SK-N-SH (cell line): ENCODE results near the gene LAMA1. TPM values are rescaled to one million over a fixed set of nuclear protein-coding genes. Genes with fewer than 3 reads are reported as not detected.

Experiments
- CTCF ChIA-PET: fragments of 300-600, 350-600 bp; formaldehyde crosslinking; extraction: SDS; loops from one replicate; lab custom pipeline; 2021; lab: Yijun Ruan, JAX
- POLR2A ChIA-PET: fragments of 350-600 bp; sonication (Branson Sonifier 250); formaldehyde crosslinking; extraction: SDS; loops from one replicate; lab custom pipeline; 2020; ENCODE audit warnings: antibody characterized with exemption, inconsistent platforms; lab: Yijun Ruan, JAX
- DNase-seq: peaks from one replicate; pipeline ENCODE4 v3.0.0; 2012
- H2AFZ ChIP-seq: fragments of 200-600 bp; sonication (generic); 2 replicates; pipeline ENCODE4 v1.8.1; 2016; ENCODE audit warnings: antibody characterized with exemption, mild to moderate bottlenecking, low read depth
- H3F3A ChIP-seq: fragments of 200-600 bp; sonication (generic); replicated peaks from 2 replicates; pipeline ENCODE3; 2016; ENCODE audit warnings: antibody characterized with exemption, mild to moderate bottlenecking; ENCODE audit not compliant: insufficient read depth
- H3K27ac ChIP-seq, 2 experiments: fragments of 200-500 bp in 1 of 2; fragments of 200-600 bp in 1 of 2; sonication (Bioruptor generic) in 1 of 2; sonication (generic), shearing (Covaris generic) in 1 of 2; 2 replicates each; pipeline versions ENCODE4 v1.5.1 to v1.6.1; 2014 to 2016; ENCODE audit warnings: low read depth in 2 of 2, inconsistent platforms in 1 of 2, low read length in 1 of 2, mild to moderate bottlenecking in 1 of 2, mixed read lengths in 1 of 2
- H3K27me3 ChIP-seq: fragments of 200-600 bp; sonication (generic), shearing (Covaris generic); 2 replicates; pipeline ENCODE4 v1.6.1; 2016; ENCODE audit warnings: mixed run types; ENCODE audit not compliant: insufficient read depth
- H3K36me3 ChIP-seq, 2 experiments: fragments of 200-500 bp in 1 of 2; fragments of 200-600 bp in 1 of 2; sonication (Bioruptor generic) in 1 of 2; sonication (generic) in 1 of 2; replicated peaks in 1 of 2; 2 replicates each; pipeline versions ENCODE3 to v1.5.1; 2014 to 2016; ENCODE audit warnings: low read length in 1 of 2, mild to moderate bottlenecking in 1 of 2; ENCODE audit not compliant: insufficient read depth in 2 of 2, control insufficient read depth in 1 of 2
- H3K4me1 ChIP-seq, 2 experiments: fragments of 200-500 bp in 1 of 2; fragments of 200-600 bp in 1 of 2; sonication (Bioruptor generic) in 1 of 2; sonication (generic), shearing (Covaris generic) in 1 of 2; 2 replicates each; pipeline versions ENCODE4 v1.5.1 to v1.6.1; 2014 to 2016; ENCODE audit warnings: low read depth in 1 of 2, low read length in 1 of 2, mixed run types in 1 of 2; ENCODE audit not compliant: insufficient read depth in 2 of 2, control insufficient read depth in 1 of 2
- H3K4me2 ChIP-seq: fragments of 200-600 bp; sonication (generic), shearing (Covaris generic); 2 replicates; pipeline ENCODE4 v1.6.1; 2017; ENCODE audit warnings: mixed run types
- H3K4me3 ChIP-seq, 2 experiments: fragments of 200-500 bp in 1 of 2; fragments of 200-600 bp in 1 of 2; sonication (Bioruptor generic) in 1 of 2; sonication (generic), shearing (Covaris generic) in 1 of 2; 2 replicates each; pipeline versions ENCODE4 v1.5.1 to v1.8.1; 2014 to 2016; ENCODE audit warnings: low read depth in 2 of 2, inconsistent platforms in 1 of 2, low read length in 1 of 2, mild to moderate bottlenecking in 1 of 2, mixed read lengths in 1 of 2, moderate library complexity in 1 of 2
- H3K79me2 ChIP-seq: fragments of 200-600 bp; sonication (generic); 2 replicates; pipeline ENCODE4 v1.8.1; 2017; ENCODE audit warnings: mild to moderate bottlenecking; ENCODE audit not compliant: insufficient read depth
- H3K9ac ChIP-seq: fragments of 200-600 bp; sonication (generic); 2 replicates; pipeline ENCODE4 v1.6.1; 2017; ENCODE audit warnings: mixed run types
- H3K9me2 ChIP-seq: fragments of 200-600 bp; sonication (generic); 2 replicates; pipeline ENCODE4 v1.6.1; 2017; ENCODE audit warnings: mixed run types
- H3K9me3 ChIP-seq: fragments of 200-600 bp; sonication (generic); 2 replicates; pipeline ENCODE4 v1.6.1; 2017; ENCODE audit warnings: mixed run types, mild to moderate bottlenecking, moderate library complexity
- H4K20me1 ChIP-seq: fragments of 200-600 bp; sonication (generic); 2 replicates; pipeline ENCODE4 v1.6.1; 2017; ENCODE audit warnings: mild to moderate bottlenecking, mixed run types; ENCODE audit not compliant: insufficient read depth
- CTCF ChIP-seq: fragments of 200-600 bp; sonication (generic); IDR thresholded peaks from 2 replicates; pipeline ENCODE4 v1.6.1; 2017; ENCODE audit warnings: antibody characterized with exemption, mild to moderate bottlenecking, moderate library complexity
- EP300 ChIP-seq, 2 experiments: IDR thresholded peaks; 2 replicates each; pipeline versions ENCODE4 v1.4.0 to v1.6.1; 2012; ENCODE audit warnings: borderline replicate concordance in 1 of 2, low read depth in 1 of 2, low read length in 1 of 2
- FOXM1 ChIP-seq: IDR thresholded peaks from 2 replicates; pipeline ENCODE4 v1.4.0; 2012; ENCODE audit warnings: low read depth, mild to moderate bottlenecking
- IRF3 ChIP-seq: fragments of 150-350 bp; IDR thresholded peaks from 2 replicates; pipeline ENCODE4 v1.6.1; 2016; ENCODE audit warnings: mild to moderate bottlenecking, low read depth, low read length
- MEF2A ChIP-seq: IDR thresholded peaks from 2 replicates; pipeline ENCODE4 v1.4.0; 2012; ENCODE audit warnings: low read depth, borderline replicate concordance
- NFIC ChIP-seq: IDR thresholded peaks from 2 replicates; pipeline ENCODE4 v1.4.0; 2012; ENCODE audit warnings: borderline replicate concordance
- NRF1 ChIP-seq: IDR thresholded peaks from 2 replicates; pipeline ENCODE4 v1.6.1; 2012; ENCODE audit warnings: low read depth, mild to moderate bottlenecking, low read length
- PBX3 ChIP-seq: IDR thresholded peaks from 2 replicates; pipeline ENCODE4; 2012
- POLR2AphosphoS5 ChIP-seq: IDR thresholded peaks from 2 replicates; pipeline ENCODE4 v1.6.1; 2012; ENCODE audit warnings: low read depth, low read length
- RAD21 ChIP-seq: IDR thresholded peaks from 2 replicates; pipeline ENCODE4 v1.6.1; 2012; ENCODE audit warnings: mild to moderate bottlenecking, low read length
- RCOR1 ChIP-seq: fragments of 150-350 bp; IDR thresholded peaks from 2 replicates; pipeline ENCODE4 v1.6.1; 2017; ENCODE audit warnings: antibody characterized with exemption, low read length
- RFX5 ChIP-seq: IDR thresholded peaks from 2 replicates; pipeline ENCODE4 v1.6.1; 2012; ENCODE audit warnings: mild to moderate bottlenecking, improper control_type of control experiment, low read length
- SIN3A ChIP-seq: IDR thresholded peaks from 2 replicates; pipeline ENCODE4 v1.6.1; 2012; ENCODE audit warnings: low read depth, mild to moderate bottlenecking, low read length, moderate library complexity, borderline replicate concordance
- TAF1 ChIP-seq: IDR thresholded peaks from 2 replicates; pipeline ENCODE4 v1.6.1; 2012; ENCODE audit warnings: low read depth, mild to moderate bottlenecking, low read length, moderate library complexity, borderline replicate concordance
- TCF12 ChIP-seq: IDR thresholded peaks from 2 replicates; pipeline ENCODE4 v1.4.0; 2012
- TEAD4 ChIP-seq: IDR thresholded peaks from 2 replicates; pipeline ENCODE4 v1.4.0; 2012; ENCODE audit warnings: mild to moderate bottlenecking, borderline replicate concordance; ENCODE audit not compliant: insufficient read depth
- USF1 ChIP-seq: IDR thresholded peaks from 2 replicates; pipeline ENCODE4 v1.4.0; 2012; ENCODE audit warnings: low read depth, borderline replicate concordance
- USF2 ChIP-seq: fragments of 150-350 bp; IDR thresholded peaks from 2 replicates; pipeline ENCODE4 v1.6.1; 2017; ENCODE audit warnings: antibody characterized with exemption, low read length, low read depth, borderline replicate concordance
- ZBTB33 ChIP-seq: IDR thresholded peaks from 2 replicates; pipeline ENCODE4 v1.4.0; 2012; ENCODE audit warnings: low read depth, borderline replicate concordance
- WGBS: methylation state at CpG from one replicate; pipeline ENCODE4 v1.1.6; 2017; ENCODE audit warnings: low lambda C conversion rate; 5-methylcytosine and 5-hydroxymethylcytosine counted together
- polyA plus RNA-seq, 3 experiments: library from polyadenylated mRNA; depleted of rRNA; stranded (reverse); fragments of >200 nt; gene quantifications; 2 replicates each; pipeline ENCODE4 v1.2.3, GENCODE V29; 2012

Gene LAMA1
- polyA plus RNA-seq, 1 of the 3 experiments (the other 2 are of a cell fraction), result 0.07 TPM

GRCh38 chr18:7020995-7021777 is 96.4 kb downstream of the LAMA1 start:
- Histone ChIP-seq H3K9me3 (no peaks in the 10 kb centered on the region), H3K9me2 (no peaks in the 10 kb centered on the region), H3K27ac (no peak overlapping the region), H3K36me3 (no peaks in the 10 kb centered on the region), H3K4me1 (peaks cover 0 to 2% of the 10 kb centered on the region in 2 experiments; a peak in 1 of 4 replicates), H3F3A (no peaks in the 10 kb centered on the region), H3K9ac (no peak overlapping the region), H2AFZ (no peak overlapping the region), H4K20me1 (no peaks in the 10 kb centered on the region), H3K79me2 (no peaks in the 10 kb centered on the region), H3K27me3 (no peaks in the 10 kb centered on the region), H3K4me2 (no peak overlapping the region), H3K4me3 (no peak overlapping the region)
- ChIA-PET POLR2A (no interaction called here), CTCF (interaction anchor here (0.8 to 4.1 kb wide), 23 partner anchors 10 to 1152 kb away, joined by 3 to 54 read pairs (median 7); no protein-coding TSS in a partner anchor)
- 77% methylated on average over 13 of the region's 13 CpGs for WGBS
- TF ChIP-seq MEF2A, result no peak
- TF ChIP-seq EP300 (IDR thresholded peaks at IDR 0.05; ENCODE audit: borderline replicate concordance in 1 of 2, low read depth in 1 of 2, low read length in 1 of 2), result no peak
- no peak for TF ChIP-seq SIN3A
- no peak for TF ChIP-seq TCF12
- no peak for TF ChIP-seq TAF1
- TF ChIP-seq FOXM1, result no peak
- no peak for TF ChIP-seq RFX5
- no peak for TF ChIP-seq NRF1
- TF ChIP-seq TEAD4, result no peak
- no peak for TF ChIP-seq POLR2AphosphoS5
- TF ChIP-seq RCOR1, result no peak
- no peak for TF ChIP-seq PBX3
- TF ChIP-seq RAD21, result no peak
- no peak for TF ChIP-seq ZBTB33
- no peak for DNase-seq

GRCh38 chr18:7017013-7017412 is 100.6 kb downstream of the LAMA1 start:
- no peak overlapping the region for H3K4me2 ChIP-seq
- no peaks in the 10 kb centered on the region for H3K9me2 ChIP-seq
- POLR2A ChIA-PET, result no interaction called here
- H3K9me3 ChIP-seq, result no peaks in the 10 kb centered on the region
- no peak overlapping the region for H3K9ac ChIP-seq
- no peaks in the 10 kb centered on the region for H3K4me1 ChIP-seq
- no peaks in the 10 kb centered on the region for H3F3A ChIP-seq
- no peak overlapping the region for H3K27ac ChIP-seq
- no peak overlapping the region for H2AFZ ChIP-seq
- H3K27me3 ChIP-seq, result no peaks in the 10 kb centered on the region
- H3K36me3 ChIP-seq, result no peaks in the 10 kb centered on the region
- no peak for DNase-seq
- no peak overlapping the region for H3K4me3 ChIP-seq
- H3K79me2 ChIP-seq, result no peaks in the 10 kb centered on the region
- H4K20me1 ChIP-seq, result no peaks in the 10 kb centered on the region
- 68% methylated on average over 5 of the region's 5 CpGs for WGBS
- CTCF ChIA-PET, result interaction anchor here (0.7 to 2.2 kb wide), 7 partner anchors 10 to 1138 kb away, joined by 3 to 11 read pairs (median 4); no protein-coding TSS in a partner anchor
- no peak for TF ChIP-seq EP300 (IDR thresholded peaks at IDR 0.05; ENCODE audit: borderline replicate concordance in 1 of 2, low read depth in 1 of 2, low read length in 1 of 2)
- no peak for TF ChIP-seq NFIC
- no peak for TF ChIP-seq CTCF
- no peak for TF ChIP-seq USF2
- TF ChIP-seq USF1, result no peak
- no peak for TF ChIP-seq FOXM1
- TF ChIP-seq TAF1, result no peak
- TF ChIP-seq IRF3, result no peak
